NCI-H128 (cell line): Measurements from ENCODE around the gene EEF2K.

Experiments used
- DNase-seq: peaks from one replicate; lab custom pipeline; 2025; ENCODE audit not compliant: unreplicated experiment; lab: John Stamatoyannopoulos, UW

The EEF2K gene

GRCh38 chr16:22314661-22315626 lies 108.9 kb downstream of the EEF2K start:
- no peak for DNase-seq

- DNase-seq, result no peak
Observed at GRCh38 chr16:22315979-22316378, 109.9 kb downstream of the EEF2K start.

DNA sequence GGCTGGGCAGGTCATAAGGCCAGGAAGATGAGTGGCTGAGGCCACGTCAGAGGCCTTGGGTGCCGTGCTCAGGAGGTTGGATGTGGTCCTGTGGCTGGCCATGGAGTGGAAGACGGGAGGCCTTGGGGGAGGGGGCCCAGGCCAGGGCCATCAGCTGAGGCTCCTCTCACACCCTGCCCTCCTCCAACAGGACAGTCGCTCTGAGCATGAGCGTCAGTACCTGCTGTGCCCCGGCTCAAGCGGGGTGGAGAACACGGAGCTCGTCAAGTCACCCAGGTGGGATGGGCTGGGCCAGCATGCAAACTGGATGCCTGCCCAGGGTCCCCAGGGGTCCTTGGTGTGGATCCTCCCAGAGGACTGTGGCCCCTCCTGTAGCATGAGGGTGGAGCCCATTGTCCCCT lies 110.3 kb downstream of the EEF2K start:
- DNase-seq, result no peak

DNA sequence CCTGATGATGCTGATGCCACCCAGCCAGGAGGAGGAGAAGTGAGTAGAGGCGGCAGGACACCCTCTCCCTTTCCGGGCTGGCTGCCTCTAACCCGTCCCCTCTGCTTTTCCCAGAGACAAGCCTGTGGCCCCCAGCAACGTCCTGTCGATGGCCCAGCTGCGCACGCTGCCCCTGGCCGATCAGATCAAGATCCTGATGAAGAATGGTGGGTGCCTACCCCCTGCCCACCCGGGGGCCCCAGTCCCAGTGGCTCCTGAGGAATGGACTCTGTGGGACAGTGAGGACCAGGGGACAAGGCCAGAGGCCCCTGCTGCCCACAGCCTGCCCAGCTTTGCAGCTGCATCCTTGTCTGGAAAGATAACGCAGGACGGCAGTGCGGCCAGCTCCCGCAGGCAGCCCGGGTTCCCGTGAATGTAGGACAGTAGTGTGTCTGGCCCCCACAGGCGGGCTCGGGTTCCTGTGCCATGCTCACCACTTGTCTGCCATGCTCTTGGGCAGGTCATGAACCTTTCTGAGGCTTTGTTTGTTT lies 111.0 kb downstream of the EEF2K start:
- DNase-seq, result no peak

DNA sequence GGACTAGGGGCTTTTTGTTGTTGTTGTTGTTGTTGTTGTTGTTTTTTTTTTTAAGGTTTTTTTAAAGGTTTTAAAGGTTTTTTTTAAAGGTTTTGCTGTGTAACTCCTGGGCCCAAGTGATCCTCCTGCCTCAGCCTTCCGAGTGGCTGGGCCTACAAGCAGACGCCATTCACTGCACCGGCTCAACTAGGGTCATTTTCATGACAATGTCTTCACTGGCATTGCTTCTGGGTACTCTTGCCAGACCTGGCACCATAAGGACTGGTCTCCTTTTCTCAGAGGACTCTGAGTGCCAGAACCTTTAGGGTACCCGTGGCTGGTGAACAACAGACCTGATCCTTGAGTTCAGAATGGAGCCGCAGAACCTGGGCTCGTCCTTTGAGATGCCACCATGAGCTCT lies 111.5 kb downstream of the EEF2K start:
- no peak for DNase-seq

GRCh38 chr16:22318690-22319358 lies 112.7 kb downstream of the EEF2K start:
- no peak for DNase-seq

GRCh38 chr16:22320572-22321339 lies 114.7 kb downstream of the EEF2K start:
- DNase-seq, result no peak

DNA sequence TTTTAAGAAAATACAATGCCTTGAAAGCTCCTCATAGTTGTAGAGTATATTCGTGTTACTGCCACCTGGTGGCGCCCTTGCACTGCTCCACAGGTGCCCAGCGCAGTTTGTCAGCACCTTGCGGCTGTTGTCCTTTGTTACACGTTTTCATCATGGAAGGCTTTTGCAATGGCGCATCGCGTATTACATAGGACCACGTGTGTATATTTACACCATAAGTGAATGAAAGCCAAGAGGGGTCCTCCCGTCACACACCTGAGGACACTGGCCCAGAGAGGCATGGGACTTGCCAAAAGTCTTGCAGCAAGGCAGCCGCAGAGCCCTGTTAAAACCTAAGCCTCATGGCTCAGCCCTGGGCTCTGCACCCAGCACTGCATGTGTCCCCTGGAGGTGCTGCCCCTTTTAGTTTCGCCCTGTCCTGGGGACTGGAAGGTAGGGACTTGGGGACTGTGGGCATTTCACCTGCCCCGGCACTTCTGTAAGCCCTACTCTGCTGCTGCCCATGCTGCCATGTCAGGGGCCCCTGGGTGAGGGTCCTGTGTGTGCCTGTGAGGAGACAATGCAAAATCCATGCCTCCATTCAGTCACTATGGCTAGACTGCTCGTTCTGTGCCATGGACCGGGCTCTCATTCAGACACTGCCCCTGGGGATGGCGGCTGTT lies 115.4 kb downstream of the EEF2K start:
- DNase-seq, result peak; percentile 33

- DNase-seq, result no peak
Observed at GRCh38 chr16:22322021-22322471, 116.0 kb downstream of the EEF2K start.

DNA sequence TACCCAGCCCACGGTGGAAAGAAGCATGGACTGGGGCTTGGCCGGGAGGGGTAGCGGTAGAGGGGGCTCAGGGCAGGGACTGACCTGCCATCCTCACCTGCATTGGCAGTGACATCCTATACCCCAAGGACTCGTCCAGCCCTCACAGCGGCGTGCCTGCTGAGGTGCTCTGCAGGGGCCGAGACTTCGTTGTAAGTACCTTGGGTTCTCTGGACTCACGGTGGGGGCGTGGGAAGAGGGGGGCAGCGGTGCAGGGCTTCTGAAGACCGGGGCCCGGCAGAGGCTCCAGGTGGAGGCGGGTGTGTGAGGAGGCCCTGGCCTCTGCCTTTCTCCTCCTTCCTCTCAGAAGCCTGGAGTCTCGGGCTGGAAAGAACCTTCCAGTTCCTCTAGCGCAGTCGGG lies 116.7 kb downstream of the EEF2K start:
- DNase-seq, result no peak

DNA sequence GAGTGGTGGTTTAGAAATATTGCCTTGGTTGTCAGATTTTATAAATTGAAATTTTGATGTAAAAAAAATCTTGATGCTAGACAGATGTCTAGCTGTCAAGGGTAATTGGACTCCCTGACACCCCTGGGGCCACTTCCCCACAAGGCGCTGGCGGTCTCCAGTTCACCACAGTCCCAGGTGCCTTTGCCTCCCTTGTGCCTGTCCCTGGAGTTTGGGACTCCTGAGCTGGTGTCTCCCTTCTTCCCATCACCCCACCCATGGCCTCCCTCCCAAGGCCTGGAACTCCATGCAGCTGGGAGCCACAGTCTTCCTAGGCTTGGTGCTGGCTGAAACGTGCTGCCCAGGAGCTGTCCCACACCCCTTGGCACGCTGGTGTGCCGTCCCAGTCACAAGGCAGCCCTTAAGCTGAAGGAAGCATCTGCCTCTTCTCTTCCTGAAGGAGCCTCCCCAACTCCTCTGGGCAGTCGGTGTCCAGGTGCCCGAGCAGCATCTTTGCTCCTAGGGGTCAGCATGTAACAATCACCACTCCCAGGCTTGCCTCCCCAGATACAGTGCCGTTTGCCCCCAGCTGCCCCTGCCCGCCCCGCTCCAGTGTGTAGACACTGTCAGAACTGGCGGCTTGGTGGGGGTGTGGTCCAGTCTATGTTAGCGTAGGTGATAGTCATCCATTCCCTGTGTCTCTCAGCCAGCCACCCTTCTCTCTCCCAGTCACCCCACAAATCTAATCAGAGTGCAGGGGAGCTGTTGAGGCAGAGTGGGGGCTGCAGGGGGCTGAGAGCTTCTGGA lies 117.3 kb downstream of the EEF2K start:
- DNase-seq, result no peak

DNA sequence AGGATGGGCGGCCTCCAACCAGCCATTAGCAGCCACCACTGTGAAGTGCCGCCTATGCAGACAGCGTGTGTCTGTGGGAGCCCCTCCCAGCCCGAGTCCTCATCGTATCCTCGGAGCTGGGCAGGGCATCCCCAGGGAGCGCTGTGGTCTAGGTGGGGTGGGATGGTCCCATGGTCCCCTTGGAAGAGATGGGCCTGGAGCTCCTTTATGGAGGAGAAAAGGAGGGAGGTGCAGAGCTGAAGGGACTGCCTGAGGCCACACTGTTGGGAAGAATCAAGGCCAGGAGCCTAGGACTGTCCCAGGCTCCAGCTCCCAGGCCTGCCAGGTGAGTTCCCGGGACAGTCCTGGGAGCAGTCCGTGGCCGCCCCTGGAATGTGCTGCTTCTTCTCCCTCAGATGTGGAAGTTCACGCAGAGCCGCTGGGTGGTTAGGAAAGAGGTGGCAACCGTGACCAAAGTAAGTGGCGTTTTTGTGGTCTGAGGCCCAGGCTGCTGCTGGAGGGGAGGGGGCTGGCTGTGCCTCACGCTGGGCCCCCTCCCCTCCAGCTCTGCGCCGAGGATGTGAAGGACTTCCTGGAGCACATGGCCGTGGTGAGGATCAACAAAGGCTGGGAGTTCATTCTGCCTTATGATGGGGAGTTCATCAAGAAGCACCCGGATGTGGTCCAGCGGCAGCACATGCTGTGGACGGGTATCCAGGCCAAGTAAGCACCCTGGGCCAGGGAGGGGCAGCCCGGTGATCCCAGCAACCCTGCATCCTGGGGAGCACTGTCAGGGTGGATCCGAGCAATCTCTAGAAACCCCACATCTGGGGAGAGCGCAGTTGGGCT lies 118.1 kb downstream of the EEF2K start:
- DNase-seq, result no peak

- DNase-seq, result no peak
Observed at GRCh38 chr16:22324787-22325597, 118.9 kb downstream of the EEF2K start.

DNA sequence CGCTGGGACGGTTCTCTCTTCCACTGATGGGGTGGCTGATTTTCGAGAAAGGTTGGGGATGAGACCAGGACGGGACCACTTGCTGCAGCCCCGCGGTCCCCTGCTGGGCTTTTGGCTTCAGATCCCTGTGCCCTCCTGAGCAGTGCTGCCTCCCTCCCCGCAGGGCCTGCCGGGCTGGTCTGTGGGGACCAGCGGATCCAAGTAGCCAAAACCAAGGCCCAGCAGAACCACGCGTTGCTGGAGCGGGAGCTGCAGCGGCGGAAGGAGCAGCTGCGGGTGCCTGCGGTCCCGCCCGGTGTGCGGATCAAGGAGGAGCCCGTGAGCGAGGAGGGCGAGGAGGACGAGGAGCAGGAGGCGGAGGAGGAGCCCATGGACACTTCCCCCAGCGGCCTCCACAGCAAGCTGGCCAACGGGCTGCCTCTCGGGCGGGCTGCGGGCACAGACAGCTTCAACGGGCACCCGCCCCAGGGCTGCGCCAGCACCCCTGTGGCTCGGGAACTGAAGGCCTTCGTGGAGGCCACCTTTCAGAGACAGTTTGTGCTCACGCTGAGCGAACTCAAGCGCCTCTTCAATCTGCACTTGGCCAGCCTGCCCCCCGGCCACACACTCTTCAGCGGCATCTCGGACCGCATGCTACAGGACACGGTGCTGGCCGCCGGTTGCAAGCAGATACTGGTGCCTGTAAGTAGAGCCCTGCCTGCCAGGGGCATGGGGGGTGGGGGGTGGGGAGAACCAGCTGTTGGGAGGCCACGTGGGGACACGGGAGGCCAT lies 119.7 kb downstream of the EEF2K start:
- no peak for DNase-seq

DNA sequence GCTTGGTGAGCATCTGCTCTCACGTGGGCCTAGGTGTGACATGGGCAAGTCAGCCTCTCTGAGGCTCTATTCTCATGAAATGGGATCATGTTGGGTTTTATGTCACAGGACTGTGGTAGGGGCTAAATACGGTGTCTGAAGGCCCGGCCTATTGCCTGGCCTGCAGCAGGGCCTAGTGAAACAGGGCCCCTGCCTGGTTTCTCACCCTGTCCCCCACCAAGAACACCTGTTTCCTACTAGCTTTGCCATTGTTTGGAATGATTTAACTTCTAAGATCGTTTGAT lies 120.2 kb downstream of the EEF2K start:
- DNase-seq, result no peak

DNA sequence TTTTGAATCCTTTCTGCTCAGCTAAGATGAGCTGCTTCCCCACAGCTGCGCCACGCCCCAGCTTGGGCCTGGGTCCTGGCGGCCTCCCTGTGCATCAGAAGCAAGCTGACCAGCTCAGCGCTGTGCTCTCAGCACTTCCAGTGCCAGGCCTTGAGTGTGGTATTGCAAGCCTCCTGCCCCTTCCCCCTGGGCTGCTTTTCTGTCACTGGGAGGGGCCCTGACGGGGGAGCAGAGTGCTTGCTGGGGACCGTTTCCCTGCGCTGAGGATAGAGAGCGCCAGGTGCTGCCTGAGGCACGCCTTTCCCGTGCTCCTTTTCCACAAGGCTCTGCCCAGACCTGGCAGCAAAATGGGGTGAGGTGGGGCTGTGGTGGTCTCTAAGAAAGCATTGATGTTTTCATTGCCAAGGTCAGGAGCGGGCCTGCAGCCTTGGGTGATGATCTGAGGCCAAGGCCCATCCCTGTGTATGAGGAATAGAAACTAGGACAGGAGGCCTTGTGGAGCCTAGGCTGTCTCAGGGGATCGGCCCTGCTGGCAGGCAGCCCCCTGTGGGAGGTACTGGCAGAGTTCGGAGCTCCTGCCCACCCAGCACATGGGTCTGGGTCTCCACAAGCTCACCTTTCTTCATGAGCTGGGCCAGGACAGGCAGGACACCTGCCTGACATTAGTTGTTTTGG lies 120.8 kb downstream of the EEF2K start:
- no peak for DNase-seq

DNA sequence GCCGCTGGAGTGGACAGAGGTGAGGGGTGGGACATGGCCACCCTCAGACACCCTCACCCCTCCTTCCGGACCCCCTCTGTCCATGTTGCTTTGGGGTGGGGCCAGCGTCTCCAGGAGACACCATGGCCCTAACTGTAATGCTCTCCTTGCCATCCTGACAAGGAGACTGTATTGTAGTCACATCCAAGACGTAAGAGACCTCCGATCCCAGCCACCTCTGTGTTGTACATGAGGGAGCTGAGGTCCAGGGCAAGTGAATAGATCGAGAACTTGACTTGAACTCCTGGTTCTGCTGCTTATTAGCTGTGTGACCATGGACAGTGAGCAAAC lies 121.3 kb downstream of the EEF2K start:
- no peak for DNase-seq
